Inferior parietal cortex (tissue), 1 donor: Measurements from ENCODE around the gene PRXL2B.
"Not testable (repeated sequence)": the region's sequence is repeated elsewhere in the genome, so short reads cannot be mapped to it uniquely, and the experiment has no call there.

Experiments
- DNase-seq: peaks from one replicate; pipeline ENCODE4 v3.0.0-alpha.2; 2016; ENCODE audit errors: extremely low spot score

The PRXL2B gene

DNA sequence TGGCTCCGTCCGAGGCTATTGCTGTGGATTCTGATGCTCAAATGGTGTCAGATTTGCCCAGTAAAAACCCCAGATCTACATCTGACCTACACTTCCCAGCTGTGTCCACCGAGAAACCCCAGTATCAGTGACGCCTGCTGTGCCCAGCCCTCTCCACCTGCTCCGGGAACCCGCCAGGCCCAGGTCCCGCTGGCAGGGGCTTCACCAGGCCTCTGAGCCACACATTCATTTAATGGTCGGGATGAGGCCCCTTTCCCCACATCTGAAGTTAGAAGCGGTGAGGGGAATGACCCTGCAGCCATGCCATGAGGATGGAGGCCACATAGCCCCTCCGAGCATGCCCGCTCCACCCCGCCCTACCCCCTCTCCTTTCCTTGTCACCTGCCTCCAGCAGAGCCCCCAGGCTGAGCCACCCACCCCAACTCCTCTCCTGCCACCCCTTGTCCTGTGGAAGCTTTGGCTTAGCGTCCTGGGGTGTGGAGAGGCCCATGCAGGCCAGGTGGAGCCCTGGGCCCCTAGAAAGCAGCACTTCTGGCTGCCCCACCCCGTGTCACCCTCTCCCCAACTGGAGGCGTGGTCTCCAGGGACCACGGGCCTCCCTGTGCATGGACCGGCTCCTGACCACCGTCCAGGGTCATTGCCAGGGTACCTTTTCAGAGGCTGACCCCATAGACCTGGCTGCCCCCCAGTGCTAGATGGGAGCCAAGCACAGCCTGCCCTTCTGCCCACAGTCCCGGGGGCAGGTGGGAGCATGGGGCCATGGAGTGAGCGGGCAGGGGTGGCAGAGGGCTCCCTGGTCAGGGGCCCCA is 22.4 kb upstream of the PRXL2B start:
- no peak for DNase-seq

DNA sequence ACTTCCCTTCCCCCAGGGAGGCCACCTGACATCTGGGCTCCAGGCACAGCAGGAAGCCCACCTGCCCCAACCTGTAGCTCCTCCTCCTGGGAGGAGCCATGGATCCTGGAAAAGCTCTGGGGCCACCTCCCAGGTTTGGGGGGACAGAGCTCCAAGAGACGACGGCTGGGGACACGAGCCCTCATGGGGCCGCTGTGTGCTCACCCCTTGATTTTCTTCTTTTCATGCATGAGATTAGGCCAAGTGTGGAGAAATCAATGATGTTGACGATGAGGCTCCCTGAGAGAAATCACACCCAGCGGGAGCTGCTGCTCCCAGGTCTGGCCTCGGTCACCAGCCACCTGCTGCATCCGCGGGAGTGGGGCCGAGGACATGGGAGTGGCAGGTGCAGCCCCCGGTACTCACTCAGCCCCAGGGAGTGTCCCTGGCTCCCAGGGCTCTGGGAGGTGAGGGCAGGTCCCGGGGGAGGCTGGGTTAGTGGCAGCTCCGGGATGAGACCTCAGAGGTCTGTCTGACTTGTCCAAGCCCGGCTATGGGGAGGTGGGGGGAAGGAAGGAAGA is 21.7 kb upstream of the PRXL2B start:
- no peak for DNase-seq

DNA sequence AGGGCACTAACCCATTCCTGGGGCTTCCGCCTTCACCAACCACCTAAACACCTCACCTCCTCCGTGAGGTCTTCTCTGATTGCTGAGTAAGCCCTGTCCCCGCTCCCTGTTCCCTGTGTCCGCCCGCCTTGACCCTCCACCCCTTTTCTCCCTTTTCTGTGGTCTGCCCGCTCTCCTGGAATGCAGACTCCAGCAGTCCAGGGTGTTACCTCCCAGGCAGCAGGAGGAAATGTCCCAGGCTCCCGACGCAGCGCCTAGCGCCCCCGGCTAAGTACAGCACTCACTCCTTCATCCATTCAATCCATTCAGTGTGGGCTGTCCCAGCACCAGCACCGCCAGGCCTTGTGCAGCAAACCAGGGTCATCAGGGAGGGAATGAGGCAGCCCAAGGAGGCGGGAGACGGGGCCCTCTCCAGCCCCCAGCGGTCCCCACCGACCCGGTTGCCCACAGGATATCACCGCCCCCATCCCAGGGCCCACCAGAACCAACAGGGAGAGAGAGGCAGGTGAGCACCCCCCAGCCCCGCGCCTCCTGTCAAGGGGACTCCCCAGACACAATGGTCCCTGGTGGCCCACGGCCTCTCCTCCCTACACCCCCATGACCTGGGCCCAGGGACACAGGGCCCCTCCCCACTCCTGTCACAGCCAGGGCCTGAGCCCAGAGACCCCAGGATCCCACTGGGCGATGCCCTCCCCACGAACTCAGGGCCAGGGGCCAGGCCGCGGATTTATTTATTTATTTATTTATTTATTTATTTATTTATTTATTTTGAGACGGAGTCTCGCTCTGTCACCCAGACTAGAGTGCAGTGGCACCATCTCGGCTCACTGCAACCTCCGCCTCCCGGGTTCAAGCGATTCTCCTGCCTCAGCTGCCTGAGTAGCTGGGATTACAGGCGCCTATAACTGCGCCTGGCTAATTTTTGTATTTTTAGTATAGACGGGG is 20.2 kb upstream of the PRXL2B start:
- no peak for DNase-seq

DNA sequence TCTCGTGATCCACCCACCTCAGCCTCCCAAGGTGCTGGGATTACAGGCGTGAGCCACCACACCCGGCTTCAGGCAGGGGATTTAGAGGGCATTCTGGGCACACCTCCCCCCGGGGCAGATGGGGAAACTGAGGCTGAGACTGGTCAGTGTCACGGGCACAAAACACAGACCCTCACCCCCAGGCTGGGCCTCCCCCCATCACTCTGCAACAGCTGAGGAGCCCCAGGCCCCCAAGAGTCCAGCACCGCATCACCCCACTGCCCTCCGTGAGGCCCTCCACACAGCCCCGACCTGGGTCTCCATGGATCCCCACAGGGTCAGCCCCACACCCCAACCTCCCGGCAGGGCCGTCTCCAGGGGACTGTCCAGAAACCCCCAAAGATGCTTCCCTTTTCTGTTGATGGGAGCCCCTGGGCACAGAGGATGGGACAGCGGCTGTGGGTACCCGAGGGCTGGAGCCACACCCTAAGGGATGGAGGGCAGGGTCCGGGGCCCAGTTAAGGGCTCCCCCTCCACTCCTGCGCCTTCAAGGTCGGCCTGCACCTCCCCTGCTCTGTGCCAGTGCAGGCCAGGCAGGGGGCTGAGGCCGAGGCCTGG is 19.4 kb upstream of the PRXL2B start:
- DNase-seq, result no peak

DNA sequence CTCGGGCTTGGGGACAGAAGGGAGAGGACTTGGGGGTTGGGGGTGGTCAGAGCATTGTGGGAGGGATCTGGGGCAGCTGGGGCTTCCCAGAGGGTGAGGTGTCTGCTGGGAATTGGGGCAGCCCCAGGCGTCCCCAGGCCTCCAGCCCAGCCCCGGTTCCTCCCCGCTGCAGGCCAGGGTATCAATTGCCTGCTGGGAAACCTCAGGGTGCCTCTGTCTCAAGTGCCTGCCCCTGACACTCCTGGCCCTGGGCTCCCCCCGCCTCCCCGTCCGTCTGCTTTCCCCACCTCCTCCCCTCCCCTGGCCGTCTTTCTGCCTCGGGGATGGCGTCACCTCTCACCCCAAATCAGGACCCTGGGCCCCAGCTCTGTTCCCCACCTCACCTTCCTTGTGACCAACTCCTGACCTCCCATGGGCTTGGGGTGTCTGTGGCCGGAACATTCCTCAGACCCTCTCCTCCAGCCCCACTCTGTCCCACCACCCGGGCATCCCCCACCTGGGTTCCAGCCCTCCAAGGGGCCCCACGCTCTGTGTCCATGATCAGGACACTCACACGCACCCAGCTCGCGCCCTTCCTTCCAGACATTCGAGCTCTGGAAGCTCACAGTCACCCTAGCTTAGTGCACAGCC is 18.3 kb upstream of the PRXL2B start:
- not testable (repeated sequence) for DNase-seq

DNA sequence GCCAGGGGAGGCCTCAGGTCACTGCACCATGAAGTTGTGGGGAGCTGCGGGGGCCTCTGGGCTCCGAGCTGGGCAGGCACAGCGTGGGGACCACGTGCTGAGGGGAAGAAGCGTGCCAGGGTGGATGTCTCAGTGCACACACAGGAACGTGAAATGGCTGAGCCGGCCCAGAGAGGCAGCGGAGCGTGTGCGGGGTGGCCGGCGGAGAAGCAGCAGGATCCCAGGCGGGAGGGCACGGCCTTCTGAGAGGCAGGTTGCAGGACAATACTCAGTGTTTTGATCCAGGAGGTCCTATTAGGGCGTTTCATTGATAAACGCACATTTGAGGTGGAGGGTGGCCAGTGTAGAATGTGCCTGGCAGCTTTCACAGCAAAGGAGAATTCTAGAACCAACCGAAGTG is 17.5 kb upstream of the PRXL2B start:
- DNase-seq, result no peak

DNA sequence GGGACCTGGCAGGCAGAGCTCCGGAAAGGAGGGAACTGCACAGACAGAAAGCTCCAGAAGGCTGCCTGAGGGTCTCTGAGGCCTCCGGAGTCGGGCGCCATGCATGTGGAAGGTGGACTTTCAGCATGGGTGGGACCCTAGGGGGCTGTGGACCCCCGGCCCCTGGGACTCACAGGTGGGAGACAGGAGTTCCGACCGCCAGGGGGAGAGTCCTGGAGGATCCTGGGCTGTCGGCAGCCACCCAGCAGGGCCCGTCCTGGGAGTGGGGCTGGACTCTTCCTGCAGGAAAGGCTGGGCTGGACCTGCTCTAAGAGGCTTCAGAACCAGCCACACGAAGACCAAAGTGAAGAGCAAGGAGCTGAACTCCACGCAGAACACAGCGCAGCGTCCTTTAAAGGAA is 16.9 kb upstream of the PRXL2B start:
- DNase-seq, result not testable (repeated sequence)

DNA sequence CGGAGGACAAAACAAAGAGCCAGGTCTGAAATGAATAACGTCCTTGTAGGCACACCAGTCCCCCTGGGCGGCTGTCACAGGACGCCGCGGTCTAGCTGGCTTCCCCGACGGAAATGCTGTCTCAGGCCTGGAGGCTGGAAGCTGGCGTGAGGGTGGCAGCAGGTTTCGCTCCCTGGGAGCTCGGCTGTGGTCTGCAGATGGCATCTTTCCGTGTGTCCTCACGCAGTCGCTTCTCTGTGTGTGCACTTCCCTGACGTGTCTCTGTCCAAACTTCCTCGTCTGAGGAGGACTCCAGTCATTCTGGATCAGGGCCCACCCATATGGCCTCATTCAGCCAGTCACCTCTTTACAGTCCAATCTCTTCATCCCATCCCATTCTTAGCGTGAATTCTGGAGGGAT is 16.2 kb upstream of the PRXL2B start:
- DNase-seq, result no peak

DNA sequence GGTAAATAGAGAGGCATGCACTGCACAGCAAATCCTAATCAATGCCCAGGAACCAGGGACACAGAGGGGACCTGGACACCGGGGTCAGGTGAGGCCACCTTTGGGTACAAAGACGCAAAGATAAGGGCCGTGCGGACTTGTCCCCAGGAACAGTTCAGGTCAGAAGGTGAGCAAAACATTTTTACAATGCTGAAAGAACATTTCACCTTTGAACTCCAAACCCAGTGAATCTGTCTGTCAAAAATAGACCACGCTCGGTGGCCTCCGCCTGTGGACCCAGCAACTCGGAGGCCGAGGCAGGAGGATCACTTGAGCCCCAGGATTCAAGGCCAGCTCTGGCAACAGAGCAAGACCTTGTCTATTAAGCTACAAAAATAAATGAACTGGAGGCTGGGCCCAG is 15.2 kb upstream of the PRXL2B start:
- DNase-seq, result no peak

DNA sequence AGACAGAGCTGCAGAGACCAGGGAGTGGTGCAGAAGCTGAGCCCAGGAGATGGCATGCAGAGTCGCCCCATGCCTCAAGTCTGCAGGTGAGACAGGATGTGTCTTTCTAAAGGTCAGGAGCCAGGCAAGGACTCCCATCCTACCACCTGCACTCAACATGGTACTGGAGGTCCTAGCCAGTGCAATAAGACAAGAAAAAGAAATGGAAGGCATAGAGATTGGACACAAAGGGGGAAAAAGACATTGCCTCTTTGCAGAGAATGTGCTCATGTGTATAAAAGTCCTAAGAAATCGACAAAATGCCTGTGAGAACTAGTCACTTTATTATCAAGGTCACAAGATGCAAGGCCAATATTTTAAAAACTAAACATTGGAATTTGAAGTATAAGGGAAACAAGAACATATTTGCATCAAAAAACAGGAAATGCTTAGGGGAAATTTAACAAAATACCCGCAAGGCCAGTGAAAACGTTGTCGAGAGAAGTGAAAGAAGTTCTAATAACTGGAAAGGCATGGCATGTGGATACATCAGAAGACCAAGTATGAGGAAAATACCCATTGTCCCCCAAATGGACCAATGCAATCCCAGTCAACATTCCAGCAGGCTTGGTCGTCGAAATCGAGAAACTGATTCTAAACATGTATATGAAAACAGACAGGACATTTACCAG is 13.2 kb upstream of the PRXL2B start:
- no peak for DNase-seq

DNA sequence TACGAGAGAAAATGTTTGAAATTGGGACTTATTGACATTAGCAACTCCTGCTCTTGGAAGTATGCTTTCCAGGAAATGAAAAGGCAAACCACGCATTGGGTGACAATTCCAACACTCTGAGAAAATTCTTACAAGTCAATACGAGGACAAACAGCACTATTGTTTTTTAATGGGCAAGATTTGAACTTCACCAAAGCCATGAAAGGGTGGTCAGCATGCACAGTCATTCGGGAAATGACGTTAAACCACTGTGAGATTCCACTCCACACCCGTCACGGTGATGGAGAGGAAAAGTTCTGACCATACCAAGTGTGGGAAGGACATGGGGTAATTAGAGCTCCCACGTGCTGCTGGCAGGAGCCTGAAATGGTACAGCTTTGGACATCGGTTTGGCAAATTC is 12.2 kb upstream of the PRXL2B start:
- no peak for DNase-seq

DNA sequence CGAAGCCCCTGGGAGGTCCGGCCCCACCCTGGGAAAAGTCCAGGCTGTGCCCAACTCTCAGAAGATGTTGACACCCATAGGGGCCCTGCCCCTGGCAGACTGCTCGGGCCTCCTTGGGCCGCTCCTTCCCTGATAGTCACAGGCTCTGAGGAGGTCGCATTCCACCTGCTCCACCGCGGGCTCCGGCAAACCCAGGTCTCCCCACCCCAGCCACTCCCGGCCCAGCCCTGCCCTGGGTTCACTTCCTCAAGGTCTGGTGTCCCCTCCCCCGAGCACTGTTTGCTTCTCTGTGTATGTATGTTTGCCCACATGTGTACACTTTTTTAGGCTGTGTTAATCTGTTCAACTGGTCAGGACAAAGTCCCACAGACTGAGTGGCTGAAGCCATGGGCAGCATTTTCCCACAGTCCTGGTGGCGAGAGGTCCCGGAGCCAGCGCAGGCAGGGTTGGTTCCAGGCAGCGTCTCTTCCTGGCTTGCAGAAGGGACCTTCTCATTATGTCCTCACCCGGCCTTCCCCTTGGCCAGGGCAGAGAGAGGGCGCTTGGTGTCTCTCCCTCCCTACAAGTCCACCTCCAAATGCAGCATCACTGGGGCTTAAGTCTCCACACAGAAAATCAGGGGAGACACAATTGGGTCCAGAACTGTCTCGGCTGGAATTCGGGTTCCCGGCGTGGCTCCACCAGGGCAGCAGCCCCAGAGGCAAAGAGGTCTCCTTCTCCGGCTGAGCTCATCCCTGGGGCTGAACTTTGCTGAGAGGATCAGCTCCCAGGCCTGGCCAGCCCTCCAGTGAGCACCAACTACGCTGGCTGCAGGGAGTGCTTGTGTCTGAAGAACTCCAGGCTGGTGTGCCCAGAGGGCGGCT is 10.5 kb upstream of the PRXL2B start:
- no peak for DNase-seq

DNA sequence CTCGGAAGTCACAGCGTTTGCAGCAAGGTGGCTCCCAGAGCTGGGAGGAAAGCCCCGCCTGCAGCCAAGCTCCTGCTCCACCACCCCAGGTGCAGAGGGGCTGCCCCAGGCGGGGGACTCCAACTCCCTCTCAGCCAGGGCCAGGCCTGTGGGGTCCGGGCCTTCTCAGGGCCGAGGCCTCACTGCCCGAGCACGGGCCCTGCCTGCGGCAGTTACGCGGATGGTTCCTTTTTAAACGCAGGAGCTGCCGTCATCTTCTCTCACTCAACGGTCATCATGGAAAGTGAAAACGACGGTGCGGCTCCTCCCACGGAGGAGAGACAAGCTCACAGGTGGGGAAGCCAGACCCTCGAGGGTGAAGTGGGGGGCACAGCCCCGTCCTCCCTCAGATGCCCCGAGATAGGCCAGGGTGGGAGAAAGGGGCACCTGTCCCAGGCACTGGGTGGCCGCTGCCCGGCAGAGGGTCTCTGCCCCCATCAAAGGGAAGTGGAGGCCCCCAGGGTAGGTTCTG is 9.0 kb upstream of the PRXL2B start:
- not testable (repeated sequence) for DNase-seq

DNA sequence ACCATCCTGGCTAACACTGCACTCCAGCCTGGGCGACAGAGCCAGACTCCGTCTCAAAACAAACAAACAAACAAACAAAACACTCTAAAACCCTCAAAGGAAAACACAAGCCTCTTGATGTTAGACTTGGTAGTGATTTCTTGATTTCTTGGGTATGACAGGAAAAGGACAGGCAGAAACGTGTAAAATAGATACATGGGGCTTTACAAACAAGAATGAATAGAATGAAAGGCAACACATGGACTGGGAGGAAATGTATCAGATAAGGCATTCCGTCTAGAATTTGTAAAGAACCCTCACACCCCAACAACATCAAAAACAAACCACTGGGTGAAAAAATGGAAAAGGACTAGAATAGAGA is 7.8 kb upstream of the PRXL2B start:
- DNase-seq, result no peak

DNA sequence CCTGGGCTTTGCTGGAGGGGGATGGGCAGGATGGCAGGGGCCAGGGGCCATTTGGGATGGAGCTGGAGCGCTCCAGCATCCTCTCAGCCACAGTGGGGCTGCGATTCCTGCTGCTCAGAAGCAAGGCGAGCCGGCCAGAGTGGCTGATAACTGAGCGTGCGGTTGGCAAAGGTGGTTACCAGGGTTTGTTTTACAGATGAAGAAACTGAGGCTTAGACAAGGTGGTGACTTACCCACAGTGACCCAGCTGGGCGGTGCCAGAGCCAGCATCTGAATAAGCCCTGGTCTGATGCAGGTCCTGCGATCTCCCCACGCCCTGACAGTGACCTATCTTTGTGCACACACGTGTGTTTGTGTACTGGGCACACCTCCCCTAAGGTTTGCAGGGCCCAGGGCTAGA is 5.9 kb upstream of the PRXL2B start:
- no peak for DNase-seq

DNA sequence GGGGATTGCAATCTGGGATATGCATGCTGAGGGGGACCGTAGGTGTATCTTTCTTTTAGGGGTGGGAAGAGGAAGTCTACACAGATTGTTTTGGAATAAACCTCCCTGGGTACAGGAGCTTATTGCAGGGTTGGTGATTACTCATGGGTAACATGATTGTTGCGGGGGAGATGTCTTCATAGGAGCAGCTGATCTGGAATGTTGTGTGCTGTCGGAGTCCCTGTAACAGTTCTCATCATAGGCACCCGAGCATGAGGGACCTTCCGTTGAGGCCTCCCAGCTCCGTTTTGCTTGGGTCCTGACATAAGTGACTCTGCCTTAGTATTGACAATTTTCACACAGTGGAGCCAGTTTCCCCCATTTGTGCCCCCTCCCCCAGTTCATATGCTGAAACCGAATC is 4.2 kb upstream of the PRXL2B start:
- peak; percentile 5 for DNase-seq

DNA sequence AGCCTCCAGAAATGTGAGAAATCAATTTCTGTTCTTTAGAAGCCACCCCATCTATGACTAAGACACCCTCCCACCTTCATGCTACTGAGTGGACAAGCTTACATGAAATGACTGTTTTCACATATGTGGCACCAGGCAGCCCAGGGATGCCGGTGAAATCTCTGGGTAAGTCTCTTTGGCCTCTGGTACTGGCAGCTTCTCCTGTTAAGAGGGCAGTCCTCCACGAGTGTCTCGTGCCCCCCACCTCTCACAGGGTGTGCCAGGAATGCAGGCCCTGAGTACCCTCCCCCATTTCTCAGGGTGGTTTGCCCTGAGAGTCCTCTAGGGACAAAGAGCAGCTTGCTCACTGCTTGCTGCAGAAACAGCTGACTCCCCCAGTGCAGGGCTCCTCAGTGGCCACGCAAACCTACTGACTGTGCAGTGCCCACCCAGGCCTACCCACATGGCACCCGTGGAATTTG is 3.2 kb upstream of the PRXL2B start:
- DNase-seq, result no peak

DNA sequence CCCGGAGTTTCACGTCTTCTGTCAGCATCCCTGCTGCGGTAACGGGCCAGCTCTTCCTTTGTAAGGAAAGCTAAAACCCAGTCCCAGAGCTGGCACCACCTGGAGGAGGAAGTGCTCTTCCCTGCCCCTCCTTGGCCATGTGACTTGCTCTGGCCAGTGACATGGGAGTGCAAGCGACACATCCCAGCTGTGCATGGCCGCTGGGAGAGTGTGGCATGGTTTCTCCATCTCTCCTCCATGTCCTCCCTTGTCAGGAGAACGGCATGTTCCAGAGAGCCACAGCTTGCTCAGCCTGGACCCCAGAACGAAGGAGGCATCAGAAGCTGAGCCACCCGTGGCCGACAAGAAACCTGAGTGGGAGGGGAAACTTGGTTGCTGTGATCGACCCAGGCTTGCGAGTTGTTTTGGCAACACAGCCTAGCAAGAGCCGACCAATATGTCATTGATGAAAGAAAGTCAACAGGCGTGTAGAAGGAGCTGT is 2.7 kb upstream of the PRXL2B start:
- DNase-seq, result no peak

DNA sequence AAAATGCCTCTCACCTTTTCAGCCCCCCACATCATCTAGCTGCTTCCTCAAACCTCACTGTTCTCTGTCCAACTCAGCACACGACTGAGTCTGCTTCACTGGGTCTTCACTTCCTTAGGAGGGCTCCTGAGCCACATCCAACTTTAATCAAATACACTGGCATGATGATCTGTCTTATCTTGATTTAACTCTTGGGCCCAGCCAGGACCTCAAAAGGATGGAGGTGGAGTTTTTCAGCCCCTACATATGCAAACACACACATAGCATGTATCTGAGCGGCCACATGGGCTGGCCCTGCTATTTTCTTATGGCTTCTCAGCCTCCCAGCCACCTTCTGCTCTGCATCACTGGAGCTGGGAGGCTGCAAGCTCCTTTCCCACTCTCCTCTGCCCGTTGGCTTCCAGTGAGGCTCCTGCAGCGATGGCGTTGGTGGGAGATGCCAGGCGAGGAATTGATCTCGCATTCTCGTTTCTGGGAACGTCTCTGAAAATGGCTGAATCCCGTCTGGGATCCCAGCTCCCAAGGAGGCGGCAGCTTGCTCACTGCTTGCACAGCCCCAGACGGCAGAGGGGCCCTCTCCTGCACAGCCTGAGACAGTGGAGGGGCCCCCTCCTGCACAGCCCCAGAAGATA is 1.8 kb upstream of the PRXL2B start:
- peak; percentile 6 for DNase-seq
